Bronchial epithelial cell (primary cell): ENCODE measurements around the gene FBXO17. TPM values are rescaled to one million over a fixed set of nuclear protein-coding genes. Genes with fewer than 3 reads are reported as not detected.
A peak's percentile ranks its signal among the peaks of the same experiment; 100 is the strongest.

Experiments
- DNase-seq: peaks from one replicate; pipeline ENCODE4 v3.0.0-alpha.2; 2010; ENCODE audit warnings: low read depth
- FAIRE-seq: peaks from 2 replicates; lab custom pipeline; 2011; peaks lifted over from hg19 to GRCh38; lab: Jason Lieb, UNC
- H3K27me3 ChIP-seq: 2 replicates; pipeline ENCODE4 v1.5.1; 2011; ENCODE audit warnings: low read length; ENCODE audit not compliant: control insufficient read depth, insufficient read depth
- H3K36me3 ChIP-seq: 2 replicates; pipeline ENCODE4 v1.5.1; 2011; ENCODE audit warnings: low read length; ENCODE audit not compliant: control insufficient read depth, insufficient read depth
- H3K4me3 ChIP-seq: 2 replicates; pipeline ENCODE4 v1.5.1; 2011; ENCODE audit warnings: mild to moderate bottlenecking, low read depth, low read length, control low read depth
- total RNA-seq: library from RNA; depleted of rRNA; stranded (reverse); fragments of >200 nt; gene quantifications from 2 replicates; pipeline ENCODE4 v1.2.1, GENCODE V29; 2014
- TF ChIP-seq, protein P1 (sequence below): IDR thresholded peaks from 2 replicates; pipeline ENCODE4 v1.5.1; 2011; ENCODE audit warnings: mild to moderate bottlenecking, moderate library complexity, low read length, control low read depth, inconsistent platforms; ENCODE audit not compliant: insufficient read depth, severe bottlenecking

FBXO17 gene
- total RNA-seq, 1 donor from 2014 or later: 11.6 TPM

- H3K36me3 ChIP-seq: no peaks in the 10 kb centered on the region
- H3K4me3 ChIP-seq: no peak overlapping the region
- no peaks in the 10 kb centered on the region for H3K27me3 ChIP-seq
- DNase-seq (no peak), FAIRE-seq (no peak)
- TF ChIP-seq, protein P1, sequence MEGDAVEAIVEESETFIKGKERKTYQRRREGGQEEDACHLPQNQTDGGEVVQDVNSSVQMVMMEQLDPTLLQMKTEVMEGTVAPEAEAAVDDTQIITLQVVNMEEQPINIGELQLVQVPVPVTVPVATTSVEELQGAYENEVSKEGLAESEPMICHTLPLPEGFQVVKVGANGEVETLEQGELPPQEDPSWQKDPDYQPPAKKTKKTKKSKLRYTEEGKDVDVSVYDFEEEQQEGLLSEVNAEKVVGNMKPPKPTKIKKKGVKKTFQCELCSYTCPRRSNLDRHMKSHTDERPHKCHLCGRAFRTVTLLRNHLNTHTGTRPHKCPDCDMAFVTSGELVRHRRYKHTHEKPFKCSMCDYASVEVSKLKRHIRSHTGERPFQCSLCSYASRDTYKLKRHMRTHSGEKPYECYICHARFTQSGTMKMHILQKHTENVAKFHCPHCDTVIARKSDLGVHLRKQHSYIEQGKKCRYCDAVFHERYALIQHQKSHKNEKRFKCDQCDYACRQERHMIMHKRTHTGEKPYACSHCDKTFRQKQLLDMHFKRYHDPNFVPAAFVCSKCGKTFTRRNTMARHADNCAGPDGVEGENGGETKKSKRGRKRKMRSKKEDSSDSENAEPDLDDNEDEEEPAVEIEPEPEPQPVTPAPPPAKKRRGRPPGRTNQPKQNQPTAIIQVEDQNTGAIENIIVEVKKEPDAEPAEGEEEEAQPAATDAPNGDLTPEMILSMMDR: no peak
Observed at GRCh38 chr19:38953677-38954076, 21.9 kb downstream of the FBXO17 start.

GRCh38 chr19:38952395-38953165 is 23.0 kb downstream of the FBXO17 start:
- TF ChIP-seq, protein P1: peak; percentile 58
- no peak for FAIRE-seq
- Histone ChIP-seq H3K27me3 (no peaks in the 10 kb centered on the region), H3K36me3 (peaks cover 2% of the 10 kb centered on the region), H3K4me3 (no peak overlapping the region)
- DNase-seq: peak; percentile 40

- Histone ChIP-seq H3K27me3 (no peaks in the 10 kb centered on the region), H3K4me3 (no peak overlapping the region), H3K36me3 (peaks cover 3% of the 10 kb centered on the region)
- DNase-seq: no peak
- no peak for FAIRE-seq
- TF ChIP-seq, protein P1: no peak
Observed at GRCh38 chr19:38951187-38951586, 24.4 kb downstream of the FBXO17 start.

GRCh38 chr19:38949580-38950367 is 25.8 kb downstream of the FBXO17 start:
- peak overlapping the region; percentile 30 for H3K4me3 ChIP-seq
- DNase-seq: peak; percentile 55
- no peak for FAIRE-seq
- TF ChIP-seq, protein P1: no peak
- H3K36me3 ChIP-seq: peaks cover 3% of the 10 kb centered on the region
- H3K27me3 ChIP-seq: no peaks in the 10 kb centered on the region

DNA sequence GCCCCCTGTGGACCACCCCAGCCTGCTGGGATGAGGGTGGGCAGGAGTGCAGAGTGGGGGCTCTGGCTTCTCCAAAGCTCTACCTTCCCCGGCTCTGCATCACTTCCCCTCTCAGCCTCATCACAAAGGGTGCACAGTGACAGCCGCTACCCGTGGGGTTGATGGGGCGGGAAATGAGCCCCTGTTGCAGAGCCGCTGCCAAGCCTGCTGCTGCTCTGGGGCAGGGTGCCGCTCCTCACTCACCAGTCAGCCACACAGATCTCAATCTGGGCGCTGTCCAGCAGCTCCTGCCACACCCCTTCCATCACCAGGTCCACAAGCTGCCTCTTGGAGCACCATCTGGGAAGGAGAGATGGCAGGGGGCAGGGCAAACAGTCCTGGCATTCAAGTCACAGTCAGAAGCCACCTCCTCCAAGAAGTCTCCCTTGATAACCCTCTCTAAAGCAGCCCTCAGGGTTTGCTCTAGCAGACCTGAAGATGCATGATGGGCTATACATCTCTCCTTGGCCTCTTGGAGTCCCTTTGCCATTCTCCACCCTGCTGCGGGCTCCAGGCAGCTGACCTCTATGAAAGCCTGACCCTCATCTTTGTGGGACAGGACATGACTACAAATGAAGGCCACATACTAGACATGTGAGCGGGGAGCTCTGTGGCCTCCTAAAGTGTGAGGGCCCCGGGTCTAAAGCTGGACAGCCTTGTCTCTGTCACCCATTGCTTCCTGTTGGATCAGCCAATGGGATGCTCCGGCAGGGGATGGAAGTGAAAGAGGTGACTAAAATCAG is 29.1 kb downstream of the FBXO17 start:
- FAIRE-seq: no peak
- DNase-seq: no peak
- Histone ChIP-seq H3K4me3 (no peak overlapping the region), H3K27me3 (no peaks in the 10 kb centered on the region), H3K36me3 (peaks cover 5% of the 10 kb centered on the region)
- TF ChIP-seq, protein P1: no peak
